PC-9 (cell line): ENCODE results near the gene SHC2. TPM values are rescaled to one million over a fixed set of nuclear protein-coding genes. Genes with fewer than 3 reads are reported as not detected.

Source experiments
- BruUV-seq: library from RNA; stranded (reverse); fragments of 400-500 nt; replicated peaks from 2 replicates; lab custom pipeline; 2021; lab: Mats Ljungman, UMichigan
- CTCF ChIA-PET: fragments of 300-600 bp; sonication (Branson Sonifier 250); formaldehyde crosslinking; loops from one replicate; lab custom pipeline; 2022; ENCODE audit warnings: antibody characterized with exemption; lab: Charles Lee
- POLR2A ChIA-PET: fragments of 300-600 bp; sonication (Branson Sonifier 250); formaldehyde crosslinking; loops from one replicate; lab custom pipeline; 2022; ENCODE audit warnings: antibody characterized with exemption; ENCODE audit not compliant: unreplicated experiment; lab: Charles Lee
- DNase-seq, 2 experiments: peaks; one replicate each; pipeline versions ENCODE4 v3.0.0 to v3.0.0-alpha.2; 2015 to 2022; ENCODE audit warnings: mixed read lengths in 1 of 2
- H2AFZ ChIP-seq: fragments of 200-600 bp; sonication (generic); 2 replicates; pipeline ENCODE4 v1.8.1; 2017; ENCODE audit warnings: antibody characterized with exemption
- H3F3A ChIP-seq: fragments of 200-600 bp; sonication (generic); 2 replicates; pipeline ENCODE4 v1.8.1; 2017; ENCODE audit warnings: antibody characterized with exemption, mild to moderate bottlenecking, low read depth; ENCODE audit not compliant: insufficient read depth
- H3K27ac ChIP-seq: fragments of 200-600 bp; sonication (generic); 2 replicates; pipeline ENCODE4 v1.6.1; 2016; ENCODE audit warnings: mixed run types
- H3K27me3 ChIP-seq: fragments of 200-600 bp; sonication (generic); 2 replicates; pipeline ENCODE4 v1.6.1; 2016; ENCODE audit warnings: low read depth, mixed run types; ENCODE audit not compliant: insufficient read depth
- H3K36me3 ChIP-seq: fragments of 200-600 bp; sonication (generic); 2 replicates; pipeline ENCODE4 v1.6.1; 2016; ENCODE audit warnings: low read depth, mixed run types
- H3K4me1 ChIP-seq: fragments of 200-600 bp; sonication (generic); replicated peaks from 2 replicates; pipeline ENCODE4 v1.6.1; 2016; ENCODE audit warnings: mixed run types; ENCODE audit not compliant: insufficient read depth
- H3K4me2 ChIP-seq: fragments of 200-600 bp; sonication (generic); 2 replicates; pipeline ENCODE4 v1.6.1; 2017; ENCODE audit warnings: mixed run types
- H3K4me3 ChIP-seq: fragments of 200-600 bp; sonication (generic); 2 replicates; pipeline ENCODE4 v1.6.1; 2016; ENCODE audit warnings: mixed run types
- H3K79me2 ChIP-seq: fragments of 200-600 bp; sonication (generic); 2 replicates; pipeline ENCODE4 v1.6.1; 2017; ENCODE audit warnings: low read depth, mixed run types
- H3K9me2 ChIP-seq: fragments of 200-600 bp; sonication (generic); 2 replicates; pipeline ENCODE4 v1.8.1; 2017; ENCODE audit warnings: mild to moderate bottlenecking; ENCODE audit not compliant: insufficient read depth
- H3K9me3 ChIP-seq: fragments of 200-600 bp; sonication (generic); 2 replicates; pipeline ENCODE4 v1.8.1; 2016; ENCODE audit warnings: low read depth; ENCODE audit not compliant: insufficient read depth
- H4K20me1 ChIP-seq: fragments of 200-600 bp; sonication (generic); 2 replicates; pipeline ENCODE4 v1.8.1; 2017; ENCODE audit not compliant: insufficient read depth
- CTCF ChIP-seq: fragments of 200-600 bp; sonication (generic); conservative IDR thresholded peaks from 2 replicates; pipeline ENCODE4 v1.6.1; 2017; ENCODE audit warnings: mixed run types, antibody characterized with exemption, mild to moderate bottlenecking, moderate library complexity
- EZH2 ChIP-seq: fragments of 200-600 bp; sonication (generic); IDR thresholded peaks from 2 replicates; pipeline ENCODE4 v1.8.0; 2017; ENCODE audit warnings: antibody characterized with exemption, low read depth
- intact Hi-C: fragments of 100-400 bp; cut with micrococcal nuclease; formaldehyde crosslinking; loops from one replicate; pipeline ENCODE4 v1.10.0; 2022; ENCODE audit not compliant: unreplicated experiment
- total RNA-seq: library from RNA; stranded (reverse); gene quantifications from 2 replicates; pipeline ENCODE4 v1.2.3, GENCODE V29; 2021

Gene SHC2
- total RNA-seq, 1 experiment from 2014 or later: 0.70 TPM

GRCh38 chr19:489418-490196 lies 28.8 kb upstream of the SHC2 start:
- peak overlapping the region; percentile 88 for H3K4me2 ChIP-seq
- intact Hi-C loops: loop anchor here (2.0 kb wide), 2 partner anchors 17 to 199 kb away; partner anchors contain the start of genes PLPP2 and TPGS1
- ChIA-PET POLR2A (interaction anchor here (0.7 kb wide), 1 partner anchor 17 kb away, joined by 3 read pairs; no protein-coding TSS in a partner anchor), CTCF (interaction anchor here (0.6 kb wide), 1 partner anchor 41 kb away, joined by 3 read pairs; no protein-coding TSS in a partner anchor)
- H3K27me3 ChIP-seq: no peaks in the 10 kb centered on the region
- no peaks in the 10 kb centered on the region for H3K9me2 ChIP-seq
- no peak for DNase-seq
- no peak overlapping the region for H3K27ac ChIP-seq
- H2AFZ ChIP-seq: peak overlapping the region; percentile 64; the same call in 1 of the 2 replicates
- H3K4me3 ChIP-seq: peak overlapping the region; percentile 89
- peaks cover 11% of the 10 kb centered on the region; the same call in 1 of the 2 replicates for H3K4me1 ChIP-seq
- no peaks in the 10 kb centered on the region for H3K36me3 ChIP-seq
- TSS peak; percentile 54 for BruUV-seq
- peaks cover 6% of the 10 kb centered on the region; the same call in 1 of the 2 replicates for H3K79me2 ChIP-seq
- peaks cover 39% of the 10 kb centered on the region for H3F3A ChIP-seq
- TF ChIP-seq CTCF (no peak), EZH2 (no peak)
- H4K20me1 ChIP-seq: no peaks in the 10 kb centered on the region
- no peaks in the 10 kb centered on the region for H3K9me3 ChIP-seq

- H3K79me2 ChIP-seq: peaks cover 6% of the 10 kb centered on the region; the same call in 1 of the 2 replicates
- H3K27me3 ChIP-seq: no peaks in the 10 kb centered on the region
- intact Hi-C loops: loop anchor here (2.0 kb wide), 2 partner anchors 18 to 198 kb away; partner anchors contain the start of genes PLPP2 and TPGS1
- no peaks in the 10 kb centered on the region for H3K36me3 ChIP-seq
- peaks cover 36% of the 10 kb centered on the region for H3F3A ChIP-seq
- H4K20me1 ChIP-seq: no peaks in the 10 kb centered on the region
- POLR2A ChIA-PET: interaction anchor here (0.7 kb wide), 1 partner anchor 17 kb away, joined by 3 read pairs; no protein-coding TSS in a partner anchor
- peak; percentile 75 to 94 for DNase-seq
- no peaks in the 10 kb centered on the region for H3K9me3 ChIP-seq
- peak overlapping the region; percentile 95; the same call in 1 of the 2 replicates for H2AFZ ChIP-seq
- H3K27ac ChIP-seq: peak overlapping the region; percentile 57
- H3K4me1 ChIP-seq: peaks cover 11% of the 10 kb centered on the region; the same call in 1 of the 2 replicates
- CTCF ChIA-PET: interaction anchor here (0.6 kb wide), 1 partner anchor 42 kb away, joined by 3 read pairs; no protein-coding TSS in a partner anchor
- H3K4me3 ChIP-seq: peak overlapping the region; percentile 89
- no peaks in the 10 kb centered on the region for H3K9me2 ChIP-seq
- TF ChIP-seq CTCF (no peak), EZH2 (no peak)
- H3K4me2 ChIP-seq: peak overlapping the region; percentile 88
- no TSS peak for BruUV-seq
Measured at GRCh38 chr19:488505-489417, 27.9 kb upstream of the SHC2 start.
